ENCODE results near the gene CYTH3.
"Not testable (repeated sequence)": the region's sequence is repeated elsewhere in the genome, so short reads cannot be mapped to it uniquely, and the experiment has no call there.

Gene CYTH3

DNA sequence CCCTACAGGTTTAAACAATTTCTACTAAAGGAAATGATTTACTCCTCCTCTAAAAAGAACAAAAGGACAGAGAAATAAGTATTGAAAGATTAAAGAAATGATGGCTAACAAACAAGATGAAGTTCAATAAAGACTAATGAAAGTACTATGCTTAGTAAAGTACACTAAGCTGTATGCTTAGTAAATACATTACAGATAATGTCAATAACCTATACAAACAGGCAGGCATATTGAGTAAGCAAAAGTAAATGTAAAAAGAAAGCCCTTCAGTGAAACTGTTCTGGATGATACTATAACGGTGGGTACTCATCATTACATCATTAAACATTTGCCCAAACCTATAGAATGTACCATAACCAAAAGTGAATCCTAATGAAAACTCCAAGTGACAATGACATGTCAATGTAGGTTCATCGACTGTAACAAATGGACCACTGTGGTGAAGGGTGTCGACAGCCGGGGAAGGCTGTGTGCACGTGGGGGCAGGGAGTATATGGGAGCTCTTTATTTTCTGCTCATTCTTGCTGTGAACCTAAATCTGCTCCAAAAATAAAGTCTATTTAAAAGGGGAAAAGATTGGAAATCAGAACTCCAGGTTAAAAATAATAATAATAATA is 34.0 kb downstream of the CYTH3 start:
- no peak for DNase-seq (ENCODE audit: low read depth)
- H3K4me3 ChIP-seq (ENCODE audit: low read depth, low read length) = no peak overlapping the region

DNA sequence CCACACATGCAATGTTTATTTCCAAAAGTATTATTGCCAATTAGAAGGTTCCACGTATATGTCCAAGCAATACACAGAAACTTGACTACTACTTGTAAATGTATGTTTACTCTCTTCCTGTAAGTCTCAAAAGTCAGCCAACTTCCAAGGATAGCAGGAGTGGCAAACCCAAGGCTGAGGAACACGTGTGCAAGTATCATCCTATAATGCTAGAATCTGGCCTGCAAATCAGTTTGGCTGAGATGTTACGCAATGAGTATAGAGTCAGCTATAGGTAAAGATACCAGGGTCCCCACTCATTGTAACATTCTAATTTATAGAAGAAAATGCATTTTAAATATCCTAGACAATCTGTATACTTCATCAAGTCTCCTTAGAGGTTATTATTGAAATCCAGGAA is 34.7 kb downstream of the CYTH3 start:
- DNase-seq (ENCODE audit: low read depth) = no peak
- H3K4me3 ChIP-seq (ENCODE audit: low read depth, low read length) = no peak overlapping the region

DNA sequence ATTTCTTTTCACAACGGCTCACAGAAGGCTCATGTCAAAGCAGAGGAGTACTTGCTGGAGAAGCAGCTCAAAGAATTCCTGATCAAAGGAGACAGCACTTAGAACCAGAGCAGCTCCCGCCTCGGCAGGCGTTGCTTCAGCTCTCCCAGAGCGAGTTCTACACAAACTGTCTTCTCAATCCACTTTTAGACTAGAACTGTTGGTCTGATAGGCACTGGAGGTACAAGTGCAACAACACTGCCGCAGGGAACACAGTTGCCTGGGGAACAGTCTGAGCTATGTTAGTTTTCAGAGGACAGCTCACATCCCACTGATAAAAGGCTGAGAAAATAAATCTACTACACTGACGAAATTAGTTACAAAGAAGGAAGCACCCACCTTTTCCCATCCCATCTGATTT is 35.4 kb downstream of the CYTH3 start:
- no peak overlapping the region for H3K4me3 ChIP-seq (ENCODE audit: low read depth, low read length)
- DNase-seq (ENCODE audit: low read depth) = no peak

DNA sequence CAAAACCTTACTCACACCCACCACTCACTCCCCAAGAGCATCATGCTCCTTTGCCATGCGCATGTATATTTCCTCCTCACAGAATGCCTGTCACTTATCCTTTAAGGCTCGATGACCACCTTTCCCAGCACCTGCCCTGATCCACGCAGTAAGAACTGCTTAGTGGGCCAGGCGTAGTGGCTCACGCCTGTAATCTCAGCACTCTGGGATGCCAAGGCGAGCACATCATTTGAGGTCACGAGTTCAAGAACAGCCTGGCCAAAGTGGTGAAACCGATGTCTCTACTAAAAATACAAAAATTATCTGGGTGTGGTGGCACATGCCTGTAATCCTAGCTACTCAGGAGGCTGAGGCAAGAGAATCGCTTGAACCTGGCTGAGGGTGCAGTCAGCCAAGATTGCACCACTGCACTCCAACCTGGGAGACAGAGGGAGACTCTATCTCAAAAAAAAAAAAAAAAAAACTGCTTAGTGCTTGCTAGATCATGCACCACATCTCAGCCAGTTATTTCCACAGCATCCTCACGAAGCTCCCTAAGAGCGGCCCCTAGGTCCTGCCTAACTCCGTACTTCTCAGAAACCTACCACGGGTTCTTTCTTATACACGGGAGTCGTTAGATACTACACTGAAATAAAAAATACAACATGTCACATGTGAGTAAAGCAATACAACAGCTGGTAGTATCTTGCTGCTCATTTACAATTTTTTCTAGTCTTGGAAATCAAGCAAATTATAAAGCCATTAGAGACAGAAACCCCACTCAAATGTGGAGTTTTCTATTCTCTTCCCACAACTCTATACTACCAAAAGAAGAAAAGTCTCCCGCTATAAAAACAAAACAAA is 37.2 kb downstream of the CYTH3 start:
- DNase-seq (ENCODE audit: low read depth) = no peak

DNA sequence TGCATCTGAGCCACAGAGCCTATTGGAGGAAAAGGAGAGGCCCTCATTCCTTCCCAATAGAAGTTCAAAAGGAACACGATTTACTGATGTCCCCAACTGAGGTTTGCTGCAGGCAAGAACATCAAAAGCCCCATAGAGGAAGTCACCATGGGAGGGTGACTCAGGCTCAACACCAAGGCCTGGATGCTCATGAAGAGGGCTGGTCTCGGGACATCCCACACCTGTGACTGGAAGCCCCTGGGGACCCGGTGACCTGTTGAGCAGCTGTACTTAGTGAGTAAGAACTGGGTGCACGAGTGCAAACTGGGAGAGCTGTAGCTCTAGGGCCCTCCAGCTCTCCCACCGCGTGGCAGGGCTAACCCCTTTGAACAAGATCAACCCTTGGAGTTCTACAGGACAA is 38.0 kb downstream of the CYTH3 start:
- no peak for DNase-seq (ENCODE audit: low read depth)
- no peak overlapping the region for H3K4me3 ChIP-seq (ENCODE audit: low read depth, low read length)

More for the DNA sequence above, 37.2 kb downstream of the CYTH3 start:
- no peak overlapping the region for H3K4me3 ChIP-seq (ENCODE audit: low read depth, low read length)

DNA sequence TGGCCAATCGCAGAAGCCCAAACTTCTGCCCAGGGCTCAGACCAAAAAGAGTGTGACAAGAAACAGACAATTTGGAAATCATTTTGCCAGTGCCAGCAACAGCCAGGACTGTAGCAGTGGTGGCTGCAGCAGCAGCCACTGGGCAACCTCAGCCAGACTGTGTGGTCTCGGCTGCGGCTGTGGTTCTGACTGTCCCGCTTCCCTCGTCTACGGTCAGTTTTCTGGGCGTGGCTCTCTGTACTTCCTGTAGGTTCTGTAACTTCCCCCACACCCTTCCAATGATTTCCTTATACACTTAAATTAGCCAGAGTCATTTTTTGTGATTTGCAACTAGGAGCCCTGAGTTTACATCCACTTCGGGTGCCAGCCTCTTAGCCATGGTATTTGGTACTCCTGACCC is 39.9 kb downstream of the CYTH3 start:
- no peak overlapping the region for H3K4me3 ChIP-seq (ENCODE audit: low read depth, low read length)
- DNase-seq (ENCODE audit: low read depth) = no peak

DNA sequence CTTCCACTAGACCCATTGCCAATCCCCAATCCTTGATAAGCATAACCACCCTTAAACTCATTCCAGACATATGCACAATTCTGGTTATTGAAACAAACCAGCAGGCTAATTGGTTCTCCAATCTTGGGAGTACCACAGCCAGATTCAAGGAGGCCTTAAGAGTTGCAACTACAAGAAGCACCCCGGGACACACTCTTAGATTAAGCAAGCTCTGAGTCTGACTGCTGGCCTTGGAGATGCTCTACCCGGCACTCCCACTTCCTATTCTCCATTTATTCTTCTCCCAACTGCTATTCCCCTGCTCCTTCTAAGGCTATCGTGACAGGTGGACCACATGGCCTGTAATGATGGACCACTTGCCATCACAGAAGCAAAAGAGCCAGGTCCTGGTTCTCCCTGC is 40.3 kb downstream of the CYTH3 start:
- H3K4me3 ChIP-seq (ENCODE audit: low read depth, low read length) = no peak overlapping the region
- no peak for DNase-seq (ENCODE audit: low read depth)

DNA sequence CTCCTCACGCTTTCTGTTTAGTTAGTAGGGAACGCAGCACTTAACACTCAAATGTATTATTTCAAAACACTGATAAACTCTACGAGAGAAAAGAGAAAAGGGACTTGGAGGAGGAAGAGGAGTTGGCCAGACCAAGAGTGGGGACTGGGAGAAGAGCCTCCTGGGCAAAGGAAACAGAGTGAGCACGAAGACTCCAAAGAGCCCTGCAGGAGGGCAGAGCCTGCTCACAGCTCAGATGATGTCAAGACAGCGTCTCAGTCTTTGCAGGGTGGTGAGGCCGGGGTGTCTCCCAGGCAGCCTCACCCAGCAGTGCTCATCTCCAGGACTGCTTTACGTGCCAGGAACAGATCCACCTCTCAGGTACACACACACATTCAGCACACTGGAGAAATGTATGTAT is 41.2 kb downstream of the CYTH3 start:
- DNase-seq (ENCODE audit: low read depth) = no peak
- H3K4me3 ChIP-seq (ENCODE audit: low read depth, low read length) = no peak overlapping the region

DNA sequence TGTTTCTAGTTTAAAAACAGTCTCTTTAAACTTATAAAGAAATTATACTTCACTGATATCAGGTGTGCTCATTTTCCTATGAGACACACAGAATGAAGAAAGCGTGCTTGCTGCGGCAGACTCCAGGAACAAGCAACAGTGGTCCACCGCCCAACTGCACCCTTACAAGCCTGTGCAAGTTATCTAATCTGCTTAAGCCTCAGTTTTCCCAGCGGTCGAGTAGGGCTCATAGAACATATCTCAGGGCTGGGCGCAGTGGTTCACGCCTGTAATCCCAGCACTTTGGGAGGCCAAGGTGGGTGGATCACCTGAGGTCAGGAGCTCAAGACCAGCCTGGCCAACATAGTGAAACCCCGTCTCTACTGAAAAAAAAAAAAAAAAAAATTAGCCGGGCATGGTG is 43.1 kb downstream of the CYTH3 start:
- not testable (repeated sequence) for H3K4me3 ChIP-seq (ENCODE audit: low read depth, low read length); DNase-seq (ENCODE audit: low read depth)

DNA sequence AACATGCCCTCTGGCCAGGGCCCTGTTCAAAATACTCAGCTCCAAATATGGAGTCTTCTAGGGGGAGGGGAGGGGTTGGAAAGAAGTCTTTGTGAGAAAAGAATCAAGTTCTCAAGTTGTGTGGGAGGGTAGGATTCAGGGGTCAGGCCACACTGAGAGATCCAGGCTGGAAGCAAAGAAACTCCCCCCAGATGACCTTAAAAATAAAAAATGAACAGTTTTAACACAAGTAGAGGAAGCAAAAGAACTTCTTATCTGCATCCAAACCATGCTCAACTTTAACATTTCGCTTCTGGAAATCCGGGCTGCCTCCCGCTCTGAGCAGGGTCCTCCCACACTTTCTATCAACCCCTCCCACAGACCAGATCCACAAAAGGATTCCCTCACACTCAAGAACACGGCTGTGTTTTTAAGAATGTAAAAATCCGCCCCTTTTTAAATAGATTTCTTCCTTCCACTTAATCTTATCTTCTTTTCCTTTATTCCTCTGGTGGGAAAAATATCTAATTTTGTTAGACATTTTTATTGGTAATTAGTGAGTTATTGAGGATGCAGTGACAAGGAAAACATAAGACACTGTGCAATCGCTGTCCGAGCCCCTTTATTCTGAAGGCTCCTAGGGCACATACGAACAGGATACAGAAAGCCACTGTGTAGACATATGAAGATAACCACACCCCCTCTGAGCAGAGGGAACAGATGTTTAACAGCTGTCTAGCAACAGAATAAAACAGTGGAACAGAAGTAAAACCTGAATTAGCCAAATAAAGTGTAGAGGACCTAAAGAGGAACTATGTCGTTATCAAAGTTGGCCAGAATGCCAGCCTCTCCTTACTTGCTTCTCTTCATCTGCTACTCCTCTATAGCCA is 43.8 kb downstream of the CYTH3 start:
- H3K4me3 ChIP-seq (ENCODE audit: low read depth, low read length) = peak overlapping the region; percentile 23
- DNase-seq (ENCODE audit: low read depth) = no peak

DNA sequence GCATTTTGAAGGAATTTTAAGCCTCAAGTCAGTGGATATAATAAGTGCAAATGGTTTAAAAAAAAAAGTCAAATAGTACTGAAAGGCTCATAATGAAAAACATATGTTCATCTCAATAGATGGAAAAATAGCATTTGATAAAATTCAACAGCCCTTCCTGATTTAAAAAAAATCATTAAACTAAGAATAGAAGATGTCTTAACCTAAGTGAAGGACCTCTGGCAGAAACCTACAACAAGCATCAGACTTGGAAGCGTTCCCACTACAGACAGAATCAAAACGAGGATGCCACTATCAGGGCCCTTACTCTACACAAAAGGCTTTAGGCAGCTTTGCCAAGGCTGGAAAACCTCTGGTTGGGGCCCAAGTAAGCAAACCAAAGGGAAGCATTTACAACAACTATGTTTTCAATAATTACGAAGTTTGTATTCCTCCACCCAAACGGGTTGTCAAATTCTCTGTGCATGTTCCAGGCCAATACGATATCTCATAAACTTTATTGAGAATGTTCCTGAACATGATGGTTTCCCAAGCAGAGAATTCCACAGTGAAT is 45.1 kb downstream of the CYTH3 start:
- H3K4me3 ChIP-seq (ENCODE audit: low read depth, low read length) = no peak overlapping the region
- peak; percentile 53 for DNase-seq (ENCODE audit: low read depth)

DNA sequence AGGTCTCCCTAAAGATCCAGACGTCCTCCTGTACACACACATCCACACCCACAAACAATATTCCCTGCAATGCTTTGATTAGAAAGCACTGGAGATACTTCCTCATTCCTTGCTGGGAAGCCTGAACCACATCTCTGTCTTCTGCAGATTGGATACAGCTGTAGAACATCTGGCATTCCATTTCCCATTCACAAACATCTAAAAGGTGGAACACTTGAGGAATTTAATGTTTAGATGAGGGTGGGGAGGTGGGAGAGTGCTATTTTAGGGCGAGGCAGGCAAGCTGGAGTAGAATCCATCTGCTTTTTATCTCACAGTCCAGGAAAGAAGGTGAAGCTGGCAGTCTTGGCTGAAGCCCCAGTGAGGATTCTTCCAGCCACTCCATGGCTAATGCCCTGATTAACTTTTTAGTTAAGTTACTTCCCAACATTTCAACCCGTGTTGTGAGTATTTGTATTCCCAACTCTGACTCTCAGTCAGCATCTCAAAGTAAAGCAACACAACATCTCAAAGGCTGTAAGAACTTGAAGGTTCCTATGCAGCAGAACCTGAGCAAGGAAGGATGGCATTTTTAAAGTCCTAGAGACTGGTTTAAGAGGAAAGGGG is 46.1 kb downstream of the CYTH3 start:
- no peak for DNase-seq (ENCODE audit: low read depth)

DNA sequence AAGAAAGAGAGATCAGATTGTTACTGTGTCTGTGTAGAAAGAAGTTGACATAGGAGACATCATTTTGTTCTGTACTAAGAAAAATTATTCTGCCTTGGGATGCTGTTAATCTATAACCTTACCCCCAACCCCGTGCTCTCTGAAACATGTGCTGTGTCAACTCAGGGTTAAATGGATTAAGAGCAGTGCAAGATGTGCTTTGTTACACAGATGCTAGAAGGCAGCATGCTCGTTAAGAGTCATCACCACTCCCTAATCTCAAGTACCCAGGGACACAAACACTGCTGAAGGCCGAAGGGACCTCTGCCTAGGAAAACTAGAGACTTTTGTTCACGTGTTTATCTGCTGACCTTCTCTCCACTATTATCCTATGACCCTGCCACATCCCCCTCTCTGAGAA is 49.0 kb downstream of the CYTH3 start:
- not testable (repeated sequence) for H3K4me3 ChIP-seq (ENCODE audit: low read depth, low read length); DNase-seq (ENCODE audit: low read depth)

More for the DNA sequence above, 46.1 kb downstream of the CYTH3 start:
- no peak overlapping the region for H3K4me3 ChIP-seq (ENCODE audit: low read depth, low read length)

DNA sequence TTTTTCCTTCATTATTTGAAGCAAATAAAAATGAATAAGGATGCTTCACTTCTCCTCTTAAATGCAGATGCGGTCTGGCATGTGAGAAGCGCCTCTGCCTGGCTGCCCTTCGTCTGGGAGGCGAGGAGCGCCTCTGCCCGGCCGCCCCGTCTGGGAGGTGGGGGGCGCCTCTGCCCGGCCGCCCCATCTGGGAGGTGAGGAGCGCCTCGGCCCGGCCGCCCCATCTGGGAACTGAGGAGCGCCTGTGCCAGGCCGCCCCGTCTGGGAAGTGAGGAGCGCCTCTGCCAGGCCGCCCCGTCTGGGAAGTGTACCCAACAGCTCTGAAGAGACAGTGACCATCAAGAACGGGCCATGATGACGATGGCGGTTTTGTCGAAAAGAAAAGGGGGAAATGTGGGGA is 49.4 kb downstream of the CYTH3 start:
- not testable (repeated sequence) for DNase-seq (ENCODE audit: low read depth); H3K4me3 ChIP-seq (ENCODE audit: low read depth, low read length)

DNA sequence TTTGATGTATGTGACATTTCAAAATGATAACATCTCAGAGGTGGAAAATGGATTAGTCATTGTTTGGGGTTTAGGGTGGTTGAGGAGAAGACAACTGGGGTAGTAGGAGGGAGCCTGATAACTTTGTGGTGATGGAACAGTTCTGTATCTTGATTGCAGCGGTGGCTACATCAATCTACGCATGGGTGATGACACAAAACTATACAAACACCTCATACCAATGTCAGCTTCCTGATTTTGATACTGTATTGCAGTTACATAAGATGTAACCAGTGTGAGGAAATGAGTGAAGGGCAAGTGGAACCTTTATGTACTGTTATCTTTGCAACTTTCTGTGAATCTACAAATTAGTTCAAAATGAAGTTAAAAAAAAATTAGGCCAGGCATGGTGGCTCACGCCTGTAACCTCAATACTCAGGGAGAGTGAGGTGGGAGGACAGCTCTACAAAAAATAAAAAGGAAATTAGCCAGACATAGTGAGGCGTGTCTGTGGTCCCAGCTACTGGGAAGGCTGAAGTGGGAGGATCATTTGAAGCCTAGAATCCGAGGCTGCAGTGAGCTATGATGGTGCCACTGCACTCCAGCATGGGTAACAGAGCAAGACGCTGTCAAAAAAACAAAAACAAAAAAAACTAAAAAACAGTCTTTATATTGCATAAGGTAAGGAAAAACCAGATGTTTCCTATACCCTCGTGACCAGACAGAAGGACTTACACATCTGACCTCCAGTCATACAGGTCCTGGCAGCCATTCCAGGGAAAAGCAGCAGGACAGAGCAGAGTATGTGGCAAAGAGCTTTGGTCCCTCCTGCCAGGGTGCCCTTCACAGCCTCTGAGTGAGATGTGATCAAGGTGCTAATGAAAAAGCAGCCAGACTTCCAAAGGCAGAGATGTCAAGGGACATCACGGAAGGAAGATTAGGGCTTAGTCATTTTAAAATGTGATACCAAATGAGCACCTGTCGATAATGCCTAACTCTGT is 50.8 kb downstream of the CYTH3 start:
- no peak for DNase-seq (ENCODE audit: low read depth)
- no peak overlapping the region for H3K4me3 ChIP-seq (ENCODE audit: low read depth, low read length)

DNA sequence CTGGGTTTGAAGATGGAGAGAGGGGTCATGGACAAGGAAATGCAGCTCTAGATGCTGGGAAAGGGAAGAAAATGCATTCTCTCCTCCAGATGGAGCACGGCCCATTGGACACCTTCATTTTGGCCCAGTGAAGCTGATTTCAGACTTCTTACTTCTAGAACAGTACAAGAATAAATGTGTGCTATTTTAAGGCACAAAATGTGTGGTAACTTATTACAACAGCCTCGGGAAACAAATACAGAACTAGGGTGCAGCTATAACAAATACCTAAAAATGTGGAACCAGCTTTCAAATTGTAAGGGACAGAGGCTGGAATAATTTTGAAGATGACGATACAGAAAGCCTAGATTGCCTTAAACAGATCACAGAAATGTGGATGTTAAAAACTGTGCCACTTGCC is 54.1 kb downstream of the CYTH3 start:
- no peak for DNase-seq (ENCODE audit: low read depth)
- no peak overlapping the region for H3K4me3 ChIP-seq (ENCODE audit: low read depth, low read length)

DNA sequence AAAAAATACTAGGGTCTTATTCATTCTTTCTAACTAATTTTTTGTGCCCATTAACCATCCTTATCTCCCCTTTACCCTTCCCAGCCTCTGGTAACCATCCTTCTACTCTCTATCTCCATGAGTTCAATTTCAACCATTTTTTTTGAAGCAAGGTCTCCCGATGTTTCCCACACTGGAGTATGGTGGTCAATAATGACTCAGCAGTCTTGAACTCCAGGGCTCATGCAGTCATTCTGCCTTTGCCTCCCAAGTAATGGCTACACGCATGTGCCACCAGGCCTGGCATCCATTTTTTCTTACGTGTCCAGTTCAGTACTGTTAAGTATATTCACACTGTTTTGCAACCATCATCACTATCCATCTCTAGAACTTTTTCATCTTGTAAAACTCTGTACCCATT is 60.4 kb downstream of the CYTH3 start:
- DNase-seq (ENCODE audit: low read depth) = no peak
- no peak overlapping the region for H3K4me3 ChIP-seq (ENCODE audit: low read depth, low read length)

DNA sequence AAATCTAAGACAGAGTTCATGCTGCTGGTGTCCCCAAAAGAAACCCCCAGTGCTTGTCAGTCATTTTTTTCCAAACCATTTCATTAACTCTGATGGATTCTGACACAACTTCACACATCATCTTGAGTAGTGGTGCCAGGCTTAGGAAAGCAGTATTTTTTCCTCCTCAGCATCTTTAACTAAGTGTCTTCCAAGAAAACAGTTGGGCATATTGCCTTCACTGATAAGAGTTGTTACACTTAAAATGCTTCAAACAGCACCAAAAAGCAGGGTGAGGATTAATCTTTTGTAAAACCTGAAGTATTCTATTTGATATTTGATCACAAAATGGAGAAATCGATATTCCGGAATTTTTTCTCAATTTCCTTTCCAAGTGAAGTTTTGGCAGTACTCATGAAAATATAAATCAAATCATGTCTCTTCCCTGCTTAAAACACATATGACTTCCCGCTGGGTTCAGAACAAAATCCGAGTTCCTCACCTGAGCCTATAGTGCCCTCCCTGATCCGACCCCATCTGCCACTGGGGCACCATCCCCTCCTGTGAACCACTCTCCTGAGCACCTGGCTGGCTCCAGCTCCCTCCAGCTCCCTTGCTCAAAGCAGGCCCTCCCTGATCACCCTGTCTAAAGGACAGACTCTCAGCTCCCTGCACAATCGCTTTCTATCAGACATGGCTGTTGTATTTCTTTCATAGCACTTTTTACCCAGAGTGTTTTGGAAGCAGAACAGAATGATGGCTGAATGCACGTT is 61.6 kb downstream of the CYTH3 start:
- no peak for DNase-seq (ENCODE audit: low read depth)
- H3K4me3 ChIP-seq (ENCODE audit: low read depth, low read length) = no peak overlapping the region

Measured in skeletal muscle cell (primary cell).